GM23338 (cell line): ENCODE data around the gene PHF21A. TPM values are rescaled to one million over a fixed set of nuclear protein-coding genes. Genes with fewer than 3 reads are reported as not detected.

Experiments
- ATAC-seq: fragments of 200-7000 bp; cut with Tn5 transposase; 3 replicates; pipeline ENCODE4 v1.9.1; 2020
- DNase-seq: peaks from one replicate; pipeline ENCODE4 v3.0.0-alpha.2; 2015; ENCODE audit warnings: low spot score
- H2AFZ ChIP-seq: fragments of 200-600 bp; sonication (generic); 2 replicates; pipeline ENCODE4 v1.8.0; 2016; ENCODE audit warnings: antibody characterized with exemption, mild to moderate bottlenecking, moderate library complexity
- H3F3A ChIP-seq: fragments of 200-600 bp; sonication (generic); replicated peaks from 2 replicates; pipeline ENCODE4 v1.8.0; 2017; ENCODE audit warnings: antibody characterized with exemption, mixed run types, low read depth
- H3K27ac ChIP-seq: fragments of 200-600 bp; sonication (generic); 2 replicates; pipeline ENCODE4 v1.6.1; 2016; ENCODE audit warnings: low read depth
- H3K27me3 ChIP-seq: fragments of 200-600 bp; sonication (generic); 2 replicates; pipeline ENCODE4 v1.8.0; 2016; ENCODE audit warnings: mild to moderate bottlenecking, mixed run types, moderate library complexity; ENCODE audit not compliant: insufficient read depth
- H3K36me3 ChIP-seq: fragments of 200-600 bp; sonication (generic); 2 replicates; pipeline ENCODE4 v1.8.0; 2016; ENCODE audit warnings: mild to moderate bottlenecking; ENCODE audit not compliant: insufficient read depth
- H3K4me1 ChIP-seq: fragments of 200-600 bp; sonication (generic); 2 replicates; pipeline ENCODE4 v1.8.0; 2016; ENCODE audit warnings: mild to moderate bottlenecking, moderate library complexity; ENCODE audit not compliant: insufficient read depth
- H3K4me2 ChIP-seq: fragments of 200-600 bp; sonication (generic); 2 replicates; pipeline ENCODE4 v1.7.1; 2017; ENCODE audit warnings: mixed run types
- H3K4me3 ChIP-seq: fragments of 200-600 bp; sonication (generic); 2 replicates; pipeline ENCODE4 v1.6.1; 2016; ENCODE audit warnings: mixed run types
- H3K79me2 ChIP-seq: fragments of 200-600 bp; sonication (generic); replicated peaks from 2 replicates; pipeline ENCODE4 v1.8.0; 2017; ENCODE audit warnings: mild to moderate bottlenecking; ENCODE audit not compliant: insufficient read depth
- H3K9me2 ChIP-seq: fragments of 200-600 bp; sonication (generic); 2 replicates; pipeline ENCODE4 v1.8.0; 2017; ENCODE audit not compliant: insufficient read depth
- H4K20me1 ChIP-seq: fragments of 200-600 bp; sonication (generic); replicated peaks from 2 replicates; pipeline ENCODE4 v1.8.0; 2017; ENCODE audit warnings: mild to moderate bottlenecking; ENCODE audit not compliant: insufficient read depth
- H3K27ac Mint-ChIP-seq: 2 replicates; pipeline ENCODE4 v1.8.0; 2020; ENCODE audit warnings: inconsistent platforms, mild to moderate bottlenecking, moderate library complexity, mixed read lengths
- H3K27me3 Mint-ChIP-seq: 3 replicates; pipeline ENCODE4 v1.8.0; 2022; ENCODE audit warnings: low read depth, mild to moderate bottlenecking, moderate library complexity, mixed read lengths, inconsistent platforms; ENCODE audit not compliant: insufficient read depth, poor library complexity
- H3K36me3 Mint-ChIP-seq: 3 replicates; pipeline ENCODE4 v1.8.0; 2021; ENCODE audit warnings: low read depth, mild to moderate bottlenecking, inconsistent platforms, moderate library complexity, mixed read lengths
- H3K4me1 Mint-ChIP-seq: 3 replicates; pipeline ENCODE4 v1.8.0; 2020; ENCODE audit warnings: mild to moderate bottlenecking, inconsistent platforms, mixed read lengths
- H3K4me3 Mint-ChIP-seq: 3 replicates; pipeline ENCODE4 v1.8.0; 2021; ENCODE audit warnings: moderate library complexity, mild to moderate bottlenecking, inconsistent platforms, mixed read lengths
- H3K9me3 Mint-ChIP-seq: 3 replicates; pipeline ENCODE4 v1.8.0; 2020; ENCODE audit warnings: moderate library complexity, mild to moderate bottlenecking, inconsistent platforms, mixed read lengths
- CREB1 ChIP-seq: fragments of 250-450 bp; sonication (Bioruptor Pico); IDR thresholded peaks from 2 replicates; pipeline ENCODE4 v1.5.0; 2020; ENCODE audit warnings: low read depth, mild to moderate bottlenecking, moderate library complexity
- CTCF ChIP-seq, 2 experiments: fragments of 200-600 bp in 1 of 2; sonication (generic) in 1 of 2; conservative IDR thresholded peaks; 2 replicates each; pipeline versions ENCODE4 v1.5.1 to v1.6.1; 2016 to 2017; ENCODE audit warnings: antibody characterized with exemption in 2 of 2, low read depth in 2 of 2, mild to moderate bottlenecking in 2 of 2, moderate library complexity in 1 of 2
- NANOG ChIP-seq: IDR thresholded peaks from 2 replicates; pipeline ENCODE4 v1.6.1; 2016; ENCODE audit warnings: antibody characterized with exemption, borderline replicate concordance
- POLR2AphosphoS5 ChIP-seq: IDR thresholded peaks from 2 replicates; pipeline ENCODE4 v1.6.1; 2016; ENCODE audit warnings: antibody characterized with exemption, low read depth
- REST ChIP-seq: IDR thresholded peaks from one replicate; pipeline ENCODE4 v1.6.1; 2018; ENCODE audit warnings: antibody characterized with exemption; ENCODE audit not compliant: unreplicated experiment
- STAT1 ChIP-seq: IDR thresholded peaks from one replicate; pipeline ENCODE4 v1.6.1; 2016; ENCODE audit warnings: antibody characterized with exemption; ENCODE audit not compliant: unreplicated experiment
- ZNF462 ChIP-seq: fragments of 250-450 bp; sonication (Bioruptor Pico); IDR thresholded peaks from 2 replicates; pipeline ENCODE4 v1.5.0; 2020; ENCODE audit warnings: mild to moderate bottlenecking, moderate library complexity
- polyA plus RNA-seq: library from polyadenylated mRNA; unstranded; fragments of >200 nt; fragmentation: Nextera tagmentation; extraction: Ambion mirVana; gene quantifications from 2 replicates; pipeline ENCODE4 v1.2.1, GENCODE V29; 2016
- total RNA-seq: library from RNA; depleted of rRNA; stranded (reverse); fragments of >200 nt; shearing (Covaris generic); gene quantifications from 2 replicates; pipeline ENCODE4 v1.2.3, GENCODE V29; 2014

Gene PHF21A
- total and polyA plus RNA-seq, 2 experiments from 2014 or later, result 21.7 to 23.6 TPM

GRCh38 chr11:45973601-45974000 lies 147.7 kb downstream of the PHF21A start:
- Histone ChIP-seq H3F3A (no peaks in the 10 kb centered on the region), H3K4me1 (no peaks in the 10 kb centered on the region), H3K9me2 (no peaks in the 10 kb centered on the region), H3K27ac (no peak overlapping the region), H3K79me2 (no peaks in the 10 kb centered on the region), H3K4me2 (no peak overlapping the region), H3K4me3 (no peak overlapping the region), H2AFZ (no peak overlapping the region), H3K36me3 (peaks cover 2% of the 10 kb centered on the region; the same call in 1 of the 2 replicates), H3K27me3 (no peaks in the 10 kb centered on the region), H4K20me1 (no peaks in the 10 kb centered on the region)
- Mint-ChIP-seq H3K4me3 (no peak overlapping the region), H3K9me3 (no peaks in the 10 kb centered on the region), H3K4me1 (no peaks in the 10 kb centered on the region), H3K27me3 (no peaks in the 10 kb centered on the region), H3K36me3 (peaks cover 13% of the 10 kb centered on the region; the same call in 2 of the 3 replicates), H3K27ac (no peak overlapping the region)
- TF ChIP-seq POLR2AphosphoS5, result no peak
- no peak for TF ChIP-seq CREB1 (CRISPR knock-in tag)
- TF ChIP-seq STAT1, result no peak
- 0 out of 4 replicates have a peak, but pooled peaks of 1 of the 2 experiments have one; percentile 7 for TF ChIP-seq CTCF (conservative IDR thresholded peaks at IDR 0.05; ENCODE audit: low read depth in 2 of 2)
- DNase-seq (no peak), ATAC-seq (no peak)

GRCh38 chr11:45968901-45969300 lies 152.4 kb downstream of the PHF21A start:
- H3K4me3 Mint-ChIP-seq, result no peak overlapping the region
- DNase-seq, result no peak
- no peak for TF ChIP-seq REST
- TF ChIP-seq CTCF (conservative IDR thresholded peaks at IDR 0.05; ENCODE audit: low read depth in 2 of 2), result no peak
- TF ChIP-seq CREB1 (CRISPR knock-in tag), result no peak
- TF ChIP-seq STAT1, result no peak
- no peak for TF ChIP-seq ZNF462 (CRISPR knock-in tag)
- TF ChIP-seq POLR2AphosphoS5, result no peak
- TF ChIP-seq NANOG, result no peak

More at GRCh38 chr11:45968901-45969300, 152.4 kb downstream of the PHF21A start:
- Histone ChIP-seq H4K20me1 (no peaks in the 10 kb centered on the region), H3K4me1 (no peaks in the 10 kb centered on the region), H3K79me2 (no peaks in the 10 kb centered on the region), H3K9me2 (no peaks in the 10 kb centered on the region), H3K36me3 (no peaks in the 10 kb centered on the region), H3K4me3 (no peak overlapping the region), H3K4me2 (no peak overlapping the region), H3K27ac (no peak overlapping the region), H3K27me3 (no peaks in the 10 kb centered on the region), H3F3A (no peaks in the 10 kb centered on the region), H2AFZ (no peak overlapping the region)
- H3K27me3 Mint-ChIP-seq, result no peaks in the 10 kb centered on the region
- H3K4me1 Mint-ChIP-seq, result no peaks in the 10 kb centered on the region
- H3K9me3 Mint-ChIP-seq, result no peaks in the 10 kb centered on the region
- no peak for ATAC-seq
- peaks cover 10% of the 10 kb centered on the region for H3K36me3 Mint-ChIP-seq
- 0 out of 2 replicates have a peak overlapping the region, but pooled peaks have one; percentile 5 for H3K27ac Mint-ChIP-seq
